HG03378 (cell line): ENCODE data around the gene RBX1.

Experiments used
- ATAC-seq: cut with Tn5 transposase; IDR thresholded peaks from one replicate; pipeline ENCODE4 v1.9.1; 2021; ENCODE audit warnings: mild to moderate bottlenecking, moderate library complexity; ENCODE audit not compliant: unreplicated experiment

Gene RBX1

DNA sequence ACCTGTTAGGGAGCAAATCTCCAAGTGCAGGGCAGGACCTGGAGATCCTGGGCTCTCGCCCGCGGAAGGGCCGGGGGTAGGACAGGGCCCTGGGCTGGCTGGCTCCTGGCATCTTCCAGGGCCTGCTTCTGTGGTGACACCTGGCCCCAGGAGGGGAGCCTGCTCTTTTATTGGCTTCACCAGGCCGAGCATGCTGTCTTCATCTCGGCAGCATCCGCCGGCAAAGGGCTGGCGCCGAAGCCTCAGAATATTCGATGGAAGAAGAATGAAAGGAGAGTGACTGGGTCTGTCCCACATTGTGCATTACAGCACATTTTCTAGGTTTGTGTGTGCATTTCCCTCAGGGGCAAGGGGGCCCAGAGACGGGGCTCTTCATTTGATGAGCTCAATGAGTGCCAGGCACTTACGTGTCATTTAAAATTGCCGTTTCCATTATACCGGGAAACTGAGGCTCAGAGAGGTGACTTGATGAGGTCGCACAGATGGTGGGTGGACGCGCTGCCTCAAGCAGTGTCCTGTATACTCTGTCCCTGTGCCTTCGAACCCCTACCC lies 70.0 kb downstream of the RBX1 start:
- ATAC-seq: no peak

DNA sequence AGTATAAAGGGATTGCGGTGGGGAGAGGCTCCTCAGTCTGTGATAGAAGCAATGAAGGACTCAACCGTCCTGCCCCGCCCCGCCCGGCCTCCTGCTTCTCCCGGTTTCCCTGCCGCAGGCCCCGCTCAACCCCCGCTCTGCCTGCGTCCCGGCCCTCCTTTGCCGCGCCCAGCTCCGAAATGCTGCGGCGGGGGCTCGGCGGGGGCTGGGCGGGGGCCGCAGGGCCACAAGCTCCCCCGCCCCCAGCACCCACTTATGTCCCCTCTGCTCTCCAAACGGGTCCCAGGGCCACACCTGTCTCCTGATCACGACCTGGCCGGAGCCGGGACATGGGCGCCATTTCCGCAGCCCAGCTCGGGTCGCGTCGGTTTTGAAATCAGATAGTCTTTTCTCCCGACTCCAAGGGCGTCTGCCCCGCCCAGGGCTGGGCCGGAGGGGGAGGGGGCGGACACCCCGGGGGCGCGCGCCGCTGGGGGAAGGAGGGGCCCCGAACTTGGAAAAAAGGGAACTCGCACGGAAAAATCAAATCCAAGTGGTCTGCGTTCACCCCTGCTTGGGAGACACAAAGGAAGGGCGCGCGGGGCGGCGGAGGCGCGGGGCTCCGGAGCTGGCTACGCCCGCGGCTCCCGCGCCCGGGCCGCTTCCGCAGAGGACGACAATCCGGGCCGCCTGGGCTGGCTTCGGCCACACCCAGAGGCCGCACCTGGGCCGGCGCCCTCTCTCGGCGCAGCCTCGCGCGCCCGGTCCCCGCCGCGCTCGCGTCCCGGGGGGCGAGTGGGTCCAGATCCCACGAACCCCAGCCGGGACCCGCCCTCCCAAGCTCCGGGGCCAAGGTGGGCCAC lies 70.7 kb downstream of the RBX1 start:
- ATAC-seq: no peak

DNA sequence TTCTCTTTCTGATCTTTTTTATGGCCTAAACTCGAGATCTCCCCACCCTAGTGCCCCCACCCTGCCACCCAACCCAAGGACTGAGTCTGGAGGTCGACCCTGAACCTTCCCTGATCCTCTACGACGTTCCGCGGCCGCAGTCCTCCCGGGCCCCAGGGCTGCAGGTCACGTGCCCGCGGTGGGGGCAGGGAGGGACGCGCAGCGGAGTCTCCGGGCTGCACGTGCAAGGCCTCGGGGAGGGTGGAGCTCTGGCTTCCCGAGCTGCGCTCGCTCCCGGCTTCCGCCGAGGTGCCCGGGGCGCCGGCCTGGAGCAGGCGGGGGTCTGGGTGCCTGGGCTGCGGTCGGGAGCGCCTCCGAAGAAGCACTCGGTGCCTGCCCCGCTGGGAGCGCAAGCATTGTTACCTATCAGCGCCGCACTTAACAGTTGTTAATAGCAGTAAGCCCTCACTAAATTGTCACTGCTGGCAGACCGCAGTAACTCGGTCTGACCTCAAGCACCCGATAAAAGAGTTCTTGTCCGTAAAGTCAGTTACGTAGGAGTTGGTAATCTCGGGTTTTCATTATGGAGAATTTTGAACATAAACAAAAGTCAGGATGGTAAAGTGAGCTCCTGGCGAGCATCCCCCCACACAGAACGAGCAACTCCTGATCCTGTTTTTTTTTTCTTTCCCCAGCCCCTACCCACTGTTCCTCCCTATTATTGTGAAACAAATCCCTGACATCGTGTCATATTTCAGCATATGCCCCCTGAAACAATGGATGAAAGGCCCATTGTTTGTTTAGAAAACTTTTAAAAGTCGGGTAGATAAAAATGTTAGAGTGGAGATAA lies 71.5 kb downstream of the RBX1 start:
- no peak for ATAC-seq
